ENCODE data around the gene ETV3.

GRCh38 chr1:157186281-157186992, 48.2 kb upstream of the ETV3 start:
- TF ChIP-seq CTCF (IDR thresholded peaks at IDR 0.05) (no peak), POLR2A (IDR thresholded peaks at IDR 0.05) (no peak), POLR2AphosphoS5 (IDR thresholded peaks at IDR 0.05) (no peak)

Measured in gastroesophageal sphincter (tissue), 3 donors.